ENCODE measurements around the gene CTDSPL. TPM values are rescaled to one million over a fixed set of nuclear protein-coding genes. Genes with fewer than 3 reads are reported as not detected.

The CTDSPL gene, protein sequence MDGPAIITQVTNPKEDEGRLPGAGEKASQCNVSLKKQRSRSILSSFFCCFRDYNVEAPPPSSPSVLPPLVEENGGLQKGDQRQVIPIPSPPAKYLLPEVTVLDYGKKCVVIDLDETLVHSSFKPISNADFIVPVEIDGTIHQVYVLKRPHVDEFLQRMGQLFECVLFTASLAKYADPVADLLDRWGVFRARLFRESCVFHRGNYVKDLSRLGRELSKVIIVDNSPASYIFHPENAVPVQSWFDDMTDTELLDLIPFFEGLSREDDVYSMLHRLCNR
- 15.4 and 128 TPM in 2 replicates for total RNA-seq

DNA sequence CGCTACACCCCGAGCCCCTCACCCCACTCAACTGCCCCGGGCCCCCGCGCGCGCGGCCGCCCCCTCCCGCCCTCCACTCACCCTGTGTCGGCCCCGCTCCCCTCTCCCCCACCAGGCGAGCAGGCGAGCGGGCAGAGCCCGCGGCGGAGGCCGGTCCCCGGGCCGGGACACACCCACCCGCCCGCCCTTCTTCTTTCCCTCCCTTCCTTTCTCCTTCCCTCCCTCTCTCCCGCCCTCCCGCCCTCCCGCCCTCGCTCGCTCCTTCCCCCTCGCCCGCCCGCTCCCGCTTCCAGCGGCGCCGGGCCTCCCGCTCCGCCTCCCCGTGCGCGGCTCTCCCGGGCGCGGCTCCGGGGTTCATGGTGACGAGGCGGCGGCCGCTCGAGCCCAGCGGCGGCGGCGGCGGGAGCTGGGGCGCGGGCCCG, at the start of gene CTDSPL:
CTDSPL (plus strand) TSS at position 261 of the 422 bp plus-strand sequence. CDS start 320 bp downstream, outside the sequence.

DNA sequence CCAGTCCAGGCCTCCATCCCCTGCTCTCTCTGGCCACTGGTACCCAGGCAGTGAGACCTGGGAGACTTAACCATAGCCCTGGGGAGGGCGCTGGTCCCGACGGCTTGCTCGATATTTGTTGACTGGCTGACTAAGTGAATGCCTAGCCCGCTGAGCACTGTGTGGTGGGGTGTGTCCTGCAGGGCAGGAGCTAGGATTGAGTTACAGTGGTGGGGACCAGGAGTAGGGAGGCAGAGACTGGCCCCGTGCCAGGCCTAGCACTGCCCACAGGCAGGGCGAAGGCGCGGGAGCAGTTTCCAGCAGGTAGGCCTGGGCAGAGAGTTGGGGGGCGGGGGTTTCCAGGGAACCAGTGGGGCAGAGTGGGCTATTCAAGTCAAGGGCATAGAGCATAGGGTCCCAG, 128.8 kb downstream of the CTDSPL start, which contains the start of gene VILL:
VILL (plus strand) TSS at position 260 of the 400 bp plus-strand sequence. CDS start 2,887 bp downstream, outside the sequence.

DNA sequence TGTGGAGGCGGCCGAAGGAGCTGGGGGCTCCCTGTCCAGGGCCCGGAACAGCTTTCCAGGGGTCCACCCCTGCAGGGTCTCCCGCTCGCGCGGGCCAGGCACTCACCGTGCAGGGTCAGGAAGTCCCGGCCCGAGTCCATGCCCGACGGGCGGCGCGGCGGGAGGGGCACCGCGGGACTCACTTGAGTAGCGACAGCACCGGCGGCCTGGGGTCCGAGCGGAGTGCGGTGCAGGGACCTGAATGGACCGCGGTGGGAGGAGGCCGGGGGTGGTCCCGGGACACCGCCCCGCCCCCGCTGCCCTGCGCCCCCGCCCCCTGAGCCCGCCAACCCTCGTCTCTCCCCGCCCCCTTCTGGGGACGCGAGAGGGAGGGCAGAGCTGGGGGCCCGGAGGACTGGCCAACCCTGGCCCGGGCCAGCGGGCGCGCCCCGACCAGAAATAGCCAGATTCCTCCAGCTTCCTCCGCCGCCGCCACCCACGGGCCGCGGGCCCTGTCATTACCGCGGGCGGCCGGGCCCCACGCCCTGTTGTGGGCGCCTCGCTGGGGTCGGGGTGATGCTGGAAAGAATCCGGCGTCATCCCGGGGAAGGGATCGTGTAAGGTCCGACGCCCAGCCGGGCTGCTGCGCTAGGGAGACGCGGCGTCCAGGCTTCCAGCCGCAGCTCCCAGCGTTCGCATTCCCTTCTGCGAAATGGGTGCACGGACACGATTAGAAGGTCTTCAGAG, 167.9 kb downstream of the CTDSPL start, which contains the start of gene PLCD1:
PLCD1 (minus strand) TSS at position 243 of the 726 bp plus-strand sequence; CDS start at position 140, 103 bp downstream.

Other genes starting within 250 kb of the CTDSPL start
- gene VILL, start 128.9 kb downstream of the CTDSPL start, total RNA-seq, result 5.2 and 6.2 TPM in 2 replicates
- gene PLCD1, start 167.8 kb downstream of the CTDSPL start, total RNA-seq, result 13.7 and 17.5 TPM in 2 replicates
- gene DLEC1, start 177.3 kb downstream of the CTDSPL start, total RNA-seq, result under 0.01 TPM in 1 of 2 replicates, not detected in the other